Left lung (tissue), 10 donors: ENCODE data around the gene POLDIP3. TPM values are rescaled to one million over a fixed set of nuclear protein-coding genes. Genes with fewer than 3 reads are reported as not detected.
"Not testable (repeated sequence)": the region's sequence is repeated elsewhere in the genome, so short reads cannot be mapped to it uniquely, and the experiment has no call there.

Experiments used
- ATAC-seq: fragments of 200-7000 bp; cut with Tn5 transposase; one replicate; pipeline ENCODE4 v1.9.1; 2020; ENCODE audit warnings: moderate library complexity
- DNase-seq, 4 donors: peaks; one replicate each; pipeline ENCODE4 v3.0.0-alpha.2; 2013 to 2020
- H3K27ac ChIP-seq, 2 donors: fragments of 200-600 bp; sonication (generic) in 1 of 2; one replicate each; pipeline versions ENCODE4 v1.5.0 to v1.8.0; 2020 to 2021
- H3K27me3 ChIP-seq, 2 donors: fragments of 200-600 bp; sonication (generic) in 1 of 2; one replicate each; pipeline versions ENCODE4 v1.5.0 to v1.8.0; 2020 to 2021
- H3K36me3 ChIP-seq, 2 donors: fragments of 200-600 bp; sonication (generic) in 1 of 2; one replicate each; pipeline versions ENCODE4 v1.5.0 to v1.8.0; 2020 to 2021
- H3K4me1 ChIP-seq, 2 donors: fragments of 200-600 bp; one replicate each; pipeline ENCODE4 v1.8.0; 2021
- H3K4me3 ChIP-seq, 2 donors: fragments of 200-600 bp; sonication (generic) in 1 of 2; one replicate each; pipeline versions ENCODE4 v1.5.0 to v1.8.0; 2020 to 2021; ENCODE audit warnings: mild to moderate bottlenecking in 1 of 2
- H3K9me3 ChIP-seq, 2 donors: fragments of 200-600 bp; sonication (generic) in 1 of 2; one replicate each; pipeline versions ENCODE4 v1.5.0 to v1.8.0; 2020 to 2021
- intact Hi-C, 2 donors: fragments of 100-400 bp; cut with DNase I; formaldehyde crosslinking; loops; one replicate each; pipeline versions ENCODE4 v1.11.2 to v1.14.2; 2022
- polyA plus RNA-seq, 6 donors: library from polyadenylated mRNA; unstranded; fragments of 120-200 nt; gene quantifications; one replicate each; pipeline ENCODE4 v1.2.1, GENCODE V29; 2013; ENCODE audit not compliant: insufficient read length in 6 of 6
- total RNA-seq, 2 donors: library from RNA; stranded (reverse); fragmentation: NEBNext Ultra II Directional; extraction: Animal tissue kit (Norgen Biotek cat#: 25700); gene quantifications; one replicate each; pipeline ENCODE4 v1.2.1, GENCODE V29; 2021
- TF ChIP-seq, protein P1 (sequence below), 2 donors: fragments of 200-600 bp; sonication (generic) in 1 of 2; IDR thresholded peaks; one replicate each; pipeline versions ENCODE4 v1.5.0 to v1.8.0; 2021; ENCODE audit warnings: antibody characterized with exemption in 2 of 2
- donor health status: DM: no; HTN: yes; CAD: no.
- donor health status: DM: no; HTN: no; CAD: no.

The POLDIP3 gene
- total and polyA plus RNA-seq, 8 donors: 56.6 to 126 (median 108) TPM

GRCh38 chr22:42619261-42620063, 4.8 kb upstream of the POLDIP3 start:
- peaks cover 0 to 40% of the 10 kb centered on the region in 2 donors for H3K36me3 ChIP-seq
- peaks cover 0 to 42% of the 10 kb centered on the region in 2 donors for H3K4me1 ChIP-seq
- intact Hi-C loops: no loop called here
- no peaks in the 10 kb centered on the region for H3K27me3 ChIP-seq
- no peak overlapping the region for H3K4me3 ChIP-seq
- no peak for ATAC-seq
- DNase-seq: no peak
- no peak overlapping the region for H3K27ac ChIP-seq
- H3K9me3 ChIP-seq: no peaks in the 10 kb centered on the region
- TF ChIP-seq, protein P1, sequence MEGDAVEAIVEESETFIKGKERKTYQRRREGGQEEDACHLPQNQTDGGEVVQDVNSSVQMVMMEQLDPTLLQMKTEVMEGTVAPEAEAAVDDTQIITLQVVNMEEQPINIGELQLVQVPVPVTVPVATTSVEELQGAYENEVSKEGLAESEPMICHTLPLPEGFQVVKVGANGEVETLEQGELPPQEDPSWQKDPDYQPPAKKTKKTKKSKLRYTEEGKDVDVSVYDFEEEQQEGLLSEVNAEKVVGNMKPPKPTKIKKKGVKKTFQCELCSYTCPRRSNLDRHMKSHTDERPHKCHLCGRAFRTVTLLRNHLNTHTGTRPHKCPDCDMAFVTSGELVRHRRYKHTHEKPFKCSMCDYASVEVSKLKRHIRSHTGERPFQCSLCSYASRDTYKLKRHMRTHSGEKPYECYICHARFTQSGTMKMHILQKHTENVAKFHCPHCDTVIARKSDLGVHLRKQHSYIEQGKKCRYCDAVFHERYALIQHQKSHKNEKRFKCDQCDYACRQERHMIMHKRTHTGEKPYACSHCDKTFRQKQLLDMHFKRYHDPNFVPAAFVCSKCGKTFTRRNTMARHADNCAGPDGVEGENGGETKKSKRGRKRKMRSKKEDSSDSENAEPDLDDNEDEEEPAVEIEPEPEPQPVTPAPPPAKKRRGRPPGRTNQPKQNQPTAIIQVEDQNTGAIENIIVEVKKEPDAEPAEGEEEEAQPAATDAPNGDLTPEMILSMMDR (IDR thresholded peaks at IDR 0.05): no peak

DNA sequence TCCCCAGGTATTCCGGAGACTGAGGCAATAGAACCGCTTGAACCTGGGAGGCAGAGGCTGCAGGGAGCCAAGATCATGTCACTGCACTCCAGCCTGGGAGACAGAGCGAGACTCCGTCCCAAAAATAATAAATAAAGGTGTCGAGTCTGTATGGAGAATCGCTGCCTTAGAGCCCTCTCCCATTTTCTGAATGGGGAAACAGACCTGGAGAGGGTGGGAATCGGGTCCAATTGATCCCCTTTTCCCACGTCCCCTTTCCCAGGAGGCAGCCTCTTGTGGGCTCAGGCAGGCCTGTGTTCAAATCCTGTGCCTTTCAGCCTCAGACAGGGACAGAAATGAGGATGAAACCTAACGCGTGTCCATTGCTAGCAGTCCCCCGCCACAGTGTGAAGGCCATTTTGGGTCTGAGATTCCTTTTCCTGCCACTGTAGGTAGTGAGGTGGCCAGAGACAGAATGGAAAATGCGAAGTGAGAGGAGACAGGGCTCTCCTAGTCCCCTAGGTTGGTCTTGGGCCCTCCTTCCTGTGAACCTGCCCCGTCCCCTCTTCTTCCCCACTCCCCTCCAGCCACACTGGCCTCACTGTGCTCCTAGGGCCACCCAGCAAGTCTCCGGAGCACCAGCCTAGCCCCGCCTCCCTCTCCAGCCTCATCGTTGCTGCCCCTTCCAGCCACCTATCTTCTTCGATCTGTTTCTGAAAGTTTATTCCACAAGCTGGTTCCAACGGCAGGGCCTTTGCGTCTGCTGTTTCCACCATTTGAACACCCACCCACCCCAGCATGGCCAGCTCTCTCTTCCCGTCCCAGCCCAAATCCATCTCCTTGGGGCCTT, 2.7 kb upstream of the POLDIP3 start:
- intact Hi-C loops: no loop called here
- H3K4me1 ChIP-seq: peaks cover 14 to 46% of the 10 kb centered on the region in 2 donors
- TF ChIP-seq, protein P1 (IDR thresholded peaks at IDR 0.05): no peak
- peak overlapping the region in 1 of 2 donors; percentile 45 for H3K27ac ChIP-seq
- H3K27me3 ChIP-seq: no peaks in the 10 kb centered on the region
- no peak overlapping the region for H3K4me3 ChIP-seq
- DNase-seq (no peak), ATAC-seq (no peak)
- H3K36me3 ChIP-seq: peaks cover 0 to 19% of the 10 kb centered on the region in 2 donors
- no peaks in the 10 kb centered on the region for H3K9me3 ChIP-seq

DNA sequence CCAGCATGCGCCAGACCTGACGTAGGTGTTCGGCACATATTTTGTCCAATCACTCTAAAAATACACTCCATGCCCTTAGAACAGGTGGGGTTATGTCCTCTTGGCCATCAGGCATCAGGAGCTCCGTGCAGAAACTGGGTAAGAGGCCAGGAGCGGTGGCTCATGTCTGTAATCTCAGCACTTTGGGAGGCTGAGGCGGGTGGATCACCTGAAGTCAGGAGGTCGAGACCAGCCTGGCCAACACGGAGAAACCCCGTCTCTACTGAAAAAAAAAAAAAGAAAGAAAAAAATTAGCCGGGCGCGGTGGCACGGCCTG, 1.1 kb upstream of the POLDIP3 start:
- H3K27me3 ChIP-seq, intact Hi-C loops, DNase-seq, H3K9me3 ChIP-seq: not testable (repeated sequence)
- peaks cover 0 to 28% of the 10 kb centered on the region in 2 donors for H3K36me3 ChIP-seq
- peak overlapping the region; percentile 97 to 98 for H3K27ac ChIP-seq
- H3K4me1 ChIP-seq: peaks cover 27 to 51% of the 10 kb centered on the region in 2 donors
- peak overlapping the region; percentile 2 to 75 for H3K4me3 ChIP-seq
- peak; percentile 9 for ATAC-seq

GRCh38 chr22:42615092-42615859, 593 bp upstream of the POLDIP3 start:
- DNase-seq (peak; percentile 84 to 97 (median 88)), ATAC-seq (peak; percentile 68)
- H3K27me3 ChIP-seq: no peaks in the 10 kb centered on the region
- intact Hi-C loops: no loop called here
- peaks cover 30 to 56% of the 10 kb centered on the region in 2 donors for H3K4me1 ChIP-seq
- H3K36me3 ChIP-seq: peaks cover 0 to 30% of the 10 kb centered on the region in 2 donors
- TF ChIP-seq, protein P1 (IDR thresholded peaks at IDR 0.05): no peak
- peak overlapping the region; percentile 97 to 98 for H3K27ac ChIP-seq
- H3K4me3 ChIP-seq: peak overlapping the region; percentile 73 to 75
- H3K9me3 ChIP-seq: no peaks in the 10 kb centered on the region

- peaks cover 0 to 23% of the 10 kb centered on the region in 2 donors for H3K36me3 ChIP-seq
- DNase-seq: peak in 1 of 4 donors; percentile 78
- peak overlapping the region; percentile 97 to 98 for H3K27ac ChIP-seq
- intact Hi-C loops: no loop called here
- H3K9me3 ChIP-seq: no peaks in the 10 kb centered on the region
- H3K4me1 ChIP-seq: peaks cover 40 to 70% of the 10 kb centered on the region in 2 donors
- ATAC-seq: peak; percentile 0
- peak overlapping the region; percentile 73 to 75 for H3K4me3 ChIP-seq
- no peaks in the 10 kb centered on the region for H3K27me3 ChIP-seq
- TF ChIP-seq, protein P1 (IDR thresholded peaks at IDR 0.05): no peak
Measured at GRCh38 chr22:42613872-42614301, 796 bp downstream of the POLDIP3 start.
